Gastrocnemius medialis (tissue), 4 donors: ENCODE results near the gene PTPRN2.

ENCODE experiments used
- POLR2A ChIP-seq, 2 donors: fragments of 450-650 bp; IDR thresholded peaks; one replicate each; pipeline ENCODE4 v1.6.1; 2017; ENCODE audit warnings: antibody characterized with exemption in 2 of 2, mild to moderate bottlenecking in 2 of 2, moderate library complexity in 2 of 2
- TF ChIP-seq, protein P1 (sequence below), 5 experiments: fragments of 450-650 bp in 3 of 5; fragments of 200-600 bp in 2 of 5; sonication (generic) in 2 of 5; IDR thresholded peaks in 4 of 5; conservative IDR thresholded peaks in 1 of 5; 1 replicate in 4 of 5; 2 replicates in 1 of 5; pipeline ENCODE4 v1.5.1; 2016 to 2019; ENCODE audit warnings: antibody characterized with exemption in 5 of 5, mild to moderate bottlenecking in 3 of 5, moderate library complexity in 3 of 5

DNA sequence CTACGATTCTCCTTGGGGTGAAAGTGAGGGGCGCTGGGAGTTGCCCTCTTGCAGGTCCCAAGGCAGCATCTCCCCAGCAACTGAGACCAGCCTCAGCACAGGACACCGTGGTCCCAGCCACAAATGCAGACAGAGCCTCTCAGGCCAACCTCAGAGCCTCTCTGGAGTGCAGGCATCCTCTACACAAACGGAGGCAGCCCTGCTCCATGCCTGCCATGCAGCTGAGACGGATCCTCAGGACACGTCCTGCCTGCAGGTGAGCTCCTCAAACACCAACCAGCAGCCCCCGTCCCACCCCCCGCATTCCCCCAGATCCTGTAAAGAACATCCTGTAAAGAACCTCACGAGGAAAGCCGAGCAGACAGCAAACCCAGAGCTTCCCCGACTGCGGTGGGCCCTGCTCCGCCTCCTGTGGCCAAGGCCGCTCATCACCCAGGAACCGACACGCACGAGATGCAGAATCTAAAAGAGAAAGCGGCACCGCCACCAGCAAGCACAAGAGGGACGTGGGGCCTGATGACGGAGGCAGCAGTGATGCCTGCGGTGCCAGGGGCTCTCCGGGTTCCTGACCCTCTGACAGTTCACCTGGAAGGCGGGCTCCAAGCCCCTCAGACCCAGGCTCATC lies 186.9 kb downstream of the PTPRN2 start:
- TF ChIP-seq, protein P1, sequence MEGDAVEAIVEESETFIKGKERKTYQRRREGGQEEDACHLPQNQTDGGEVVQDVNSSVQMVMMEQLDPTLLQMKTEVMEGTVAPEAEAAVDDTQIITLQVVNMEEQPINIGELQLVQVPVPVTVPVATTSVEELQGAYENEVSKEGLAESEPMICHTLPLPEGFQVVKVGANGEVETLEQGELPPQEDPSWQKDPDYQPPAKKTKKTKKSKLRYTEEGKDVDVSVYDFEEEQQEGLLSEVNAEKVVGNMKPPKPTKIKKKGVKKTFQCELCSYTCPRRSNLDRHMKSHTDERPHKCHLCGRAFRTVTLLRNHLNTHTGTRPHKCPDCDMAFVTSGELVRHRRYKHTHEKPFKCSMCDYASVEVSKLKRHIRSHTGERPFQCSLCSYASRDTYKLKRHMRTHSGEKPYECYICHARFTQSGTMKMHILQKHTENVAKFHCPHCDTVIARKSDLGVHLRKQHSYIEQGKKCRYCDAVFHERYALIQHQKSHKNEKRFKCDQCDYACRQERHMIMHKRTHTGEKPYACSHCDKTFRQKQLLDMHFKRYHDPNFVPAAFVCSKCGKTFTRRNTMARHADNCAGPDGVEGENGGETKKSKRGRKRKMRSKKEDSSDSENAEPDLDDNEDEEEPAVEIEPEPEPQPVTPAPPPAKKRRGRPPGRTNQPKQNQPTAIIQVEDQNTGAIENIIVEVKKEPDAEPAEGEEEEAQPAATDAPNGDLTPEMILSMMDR (IDR thresholded peaks at IDR 0.05 in 4 of 5, conservative IDR thresholded peaks at IDR 0.05 in 1 of 5), result no peak
- TF ChIP-seq POLR2A (IDR thresholded peaks at IDR 0.05), result no peak
